Left renal cortex interstitium (tissue), 4 donors: ENCODE measurements around the gene UGT1A1. TPM values are rescaled to one million over a fixed set of nuclear protein-coding genes. Genes with fewer than 3 reads are reported as not detected.

ENCODE experiments used
- DNase-seq, 4 donors: peaks; one replicate each; pipeline ENCODE4 v3.0.0-alpha.2; 2013; ENCODE audit warnings: low read depth in 4 of 4, low spot score in 2 of 4, missing footprints in 1 of 4
- polyA plus RNA-seq, 4 donors: library from polyadenylated mRNA; unstranded; fragments of 120-200 nt; gene quantifications; one replicate each; pipeline ENCODE4 v1.2.1, GENCODE V29; 2013; ENCODE audit not compliant: insufficient read length in 4 of 4

The UGT1A1 gene
- polyA plus RNA-seq, 4 donors = 0.11 to 0.46 (median 0.31) TPM

DNA sequence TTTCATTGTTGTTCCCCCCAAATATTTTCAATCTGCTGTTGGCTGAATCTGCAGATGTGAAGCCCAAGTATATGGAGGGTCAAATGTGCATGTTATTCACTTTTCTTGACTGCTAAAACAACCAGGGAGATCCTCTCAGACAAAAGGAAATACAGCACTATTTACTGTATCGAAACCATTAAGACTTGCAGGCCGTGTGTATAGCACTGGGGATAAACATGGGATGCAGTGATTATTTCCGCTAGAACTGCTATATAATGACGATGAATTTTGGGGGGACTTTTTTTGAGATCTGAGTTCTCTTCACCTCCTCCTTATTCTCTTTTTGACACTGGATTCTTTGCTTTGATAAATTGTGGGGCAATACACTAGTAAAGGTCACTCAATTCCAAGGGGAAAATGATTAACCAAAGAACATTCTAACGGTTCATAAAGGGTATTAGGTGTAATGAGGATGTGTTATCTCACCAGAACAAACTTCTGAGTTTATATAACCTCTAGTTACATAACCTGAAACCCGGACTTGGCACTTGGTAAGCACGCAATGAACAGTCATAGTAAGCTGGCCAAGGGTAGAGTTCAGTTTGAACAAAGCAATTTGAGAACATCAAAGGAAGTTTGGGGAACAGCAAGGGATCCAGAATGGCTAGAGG is 3.5 kb upstream of the UGT1A1 start:
- DNase-seq = no peak

DNA sequence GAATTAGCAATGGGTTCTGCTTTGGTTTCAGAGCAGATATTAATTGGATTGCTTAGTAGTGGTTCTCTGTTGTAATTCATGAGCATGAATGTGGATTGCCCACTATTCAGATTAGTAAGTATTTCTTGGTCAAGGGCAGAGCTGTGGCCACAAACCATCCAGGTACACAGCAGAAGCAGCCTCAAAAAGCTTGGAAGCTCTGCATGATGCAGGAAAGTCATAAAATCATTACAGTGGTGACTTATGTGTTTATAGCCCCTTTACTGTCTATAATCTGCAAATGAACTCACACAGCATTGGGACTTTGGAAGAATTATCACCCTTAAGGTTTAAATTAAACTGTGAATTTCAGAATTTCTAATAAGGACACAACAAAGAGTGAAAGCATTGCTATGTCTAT is 1.9 kb upstream of the UGT1A1 start:
- DNase-seq = no peak

DNA sequence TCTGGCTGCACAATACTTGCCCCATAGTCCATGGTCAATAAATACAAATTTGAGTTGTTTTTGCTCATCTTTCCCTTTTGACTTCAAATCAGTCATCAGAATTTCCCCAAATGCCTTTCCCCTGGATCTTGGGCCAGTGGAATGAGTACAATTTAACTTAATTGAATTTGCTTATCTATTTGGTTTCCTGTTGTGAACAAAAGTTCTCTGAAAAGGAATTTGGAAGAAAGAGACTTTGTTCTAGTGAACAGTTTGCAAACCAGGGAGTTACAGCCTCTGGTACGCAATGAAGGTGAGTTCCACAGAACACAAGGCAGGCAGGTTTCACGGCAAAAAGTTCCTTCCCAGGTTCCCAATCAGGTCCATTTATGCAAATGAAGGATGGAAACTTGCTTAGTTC is 1.2 kb upstream of the UGT1A1 start:
- DNase-seq = no peak

DNA sequence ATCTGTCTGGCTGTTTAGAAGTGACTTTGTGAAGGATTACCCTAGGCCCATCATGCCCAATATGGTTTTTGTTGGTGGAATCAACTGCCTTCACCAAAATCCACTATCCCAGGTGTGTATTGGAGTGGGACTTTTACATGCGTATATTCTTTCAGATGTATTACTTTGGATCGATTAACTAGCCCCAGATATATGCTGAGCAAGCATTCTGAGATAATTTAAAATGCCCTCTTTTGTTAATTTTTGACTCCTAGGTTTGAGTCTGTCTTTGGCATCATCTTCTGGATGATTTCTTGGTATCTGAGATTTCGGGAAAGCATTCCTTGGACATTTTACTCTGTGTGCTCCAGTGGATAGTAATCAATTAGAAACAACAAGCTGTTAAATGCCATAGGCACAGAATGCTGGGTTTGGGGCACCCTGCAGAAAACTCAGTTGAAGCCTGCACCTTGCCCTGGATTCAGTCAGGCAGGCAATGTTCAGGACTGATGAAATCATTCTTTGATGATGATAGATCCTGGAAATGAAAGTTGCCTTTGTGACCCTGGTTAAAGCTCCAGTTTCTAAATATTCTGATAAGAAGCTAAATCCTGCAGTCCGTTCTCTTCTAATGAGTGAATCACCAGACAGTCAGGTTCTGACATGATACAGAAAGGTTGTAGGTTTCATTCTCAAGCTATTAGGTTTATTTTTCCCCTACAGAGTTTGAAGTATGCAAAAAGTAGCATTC is 1.1 kb downstream of the UGT1A1 start:
- DNase-seq = no peak

DNA sequence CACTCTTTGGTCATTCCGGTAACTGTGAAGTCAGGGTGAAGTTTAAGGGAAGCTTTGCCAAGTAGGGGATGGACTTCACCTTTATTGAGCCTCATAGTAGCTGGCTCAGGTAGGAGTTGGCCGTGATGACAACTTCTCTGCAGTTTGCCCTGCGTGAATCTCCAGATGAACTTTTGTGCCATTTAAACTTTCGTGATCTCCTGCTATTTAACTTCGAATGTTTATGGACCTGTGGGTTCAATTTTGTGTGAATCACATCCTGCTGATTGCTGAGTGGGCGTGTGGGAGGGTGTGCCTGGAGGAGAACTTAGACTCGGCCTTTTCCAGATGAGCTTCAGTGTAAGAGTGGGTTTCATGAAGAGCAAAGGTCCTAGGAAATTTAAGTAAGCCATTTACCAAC is 4.2 kb downstream of the UGT1A1 start:
- no peak for DNase-seq

DNA sequence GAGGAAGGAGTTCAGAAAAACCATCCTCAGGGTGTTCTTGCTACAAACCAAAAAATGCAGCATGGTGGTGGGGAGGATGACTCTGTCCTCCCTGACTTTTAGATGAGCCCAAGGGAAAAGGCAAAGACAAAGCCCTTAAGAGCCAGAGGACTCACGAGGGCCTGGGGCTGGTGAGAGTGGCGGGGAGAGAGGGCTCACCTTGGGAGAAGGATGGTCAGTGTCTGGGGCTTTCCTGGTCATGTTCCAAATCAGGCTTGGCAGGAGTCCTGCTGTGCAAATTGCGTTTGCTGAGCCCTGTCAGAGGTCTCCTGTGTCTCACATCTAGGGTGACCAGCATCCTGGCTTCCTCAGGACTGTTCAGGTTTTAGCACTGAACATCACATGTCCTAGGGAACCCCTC is 4.7 kb downstream of the UGT1A1 start:
- no peak for DNase-seq

DNA sequence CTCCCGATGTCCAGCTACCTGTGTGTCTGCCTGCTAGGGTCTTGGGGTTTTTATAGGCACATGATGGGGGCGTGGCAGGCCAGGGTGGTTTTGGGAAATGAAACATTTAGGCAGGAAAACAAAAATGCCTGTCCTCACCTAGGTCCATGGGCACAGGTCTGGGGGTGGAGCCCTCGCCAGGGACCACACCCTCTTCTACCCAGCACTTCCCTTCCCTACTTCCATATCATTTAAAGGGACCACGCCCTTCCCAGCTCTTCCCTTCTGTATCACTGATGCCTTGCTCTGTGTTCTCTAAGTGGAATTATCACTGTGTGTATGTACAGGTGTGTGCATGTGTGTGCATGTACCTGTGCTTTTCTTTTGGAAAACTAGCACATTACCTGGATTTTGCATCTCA is 6.3 kb downstream of the UGT1A1 start:
- no peak for DNase-seq

DNA sequence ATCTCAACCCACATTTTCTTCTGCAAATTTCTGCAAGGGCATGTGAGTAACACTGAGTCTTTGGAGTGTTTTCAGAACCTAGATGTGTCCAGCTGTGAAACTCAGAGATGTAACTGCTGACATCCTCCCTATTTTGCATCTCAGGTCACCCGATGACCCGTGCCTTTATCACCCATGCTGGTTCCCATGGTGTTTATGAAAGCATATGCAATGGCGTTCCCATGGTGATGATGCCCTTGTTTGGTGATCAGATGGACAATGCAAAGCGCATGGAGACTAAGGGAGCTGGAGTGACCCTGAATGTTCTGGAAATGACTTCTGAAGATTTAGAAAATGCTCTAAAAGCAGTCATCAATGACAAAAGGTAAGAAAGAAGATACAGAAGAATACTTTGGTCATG is 8.0 kb downstream of the UGT1A1 start:
- DNase-seq = no peak

DNA sequence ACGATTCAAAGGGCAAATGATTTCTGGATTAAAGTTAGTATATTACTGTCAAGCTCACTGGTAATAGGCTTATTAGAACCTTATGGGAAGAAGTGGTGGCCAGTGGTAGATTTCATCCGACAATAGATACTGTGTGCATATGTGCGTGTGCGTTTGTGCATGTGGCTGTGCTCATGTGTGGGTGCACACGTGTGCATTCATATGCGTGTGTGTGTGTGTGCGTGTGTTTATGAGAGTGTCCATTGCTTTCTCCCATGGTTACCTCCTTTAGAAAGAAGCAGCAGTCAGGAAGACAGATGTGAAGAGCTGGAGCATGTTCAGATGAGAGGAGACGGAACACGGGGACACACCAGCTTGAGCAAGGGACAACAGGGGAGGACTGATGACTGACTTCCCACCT is 9.2 kb downstream of the UGT1A1 start:
- no peak for DNase-seq

DNA sequence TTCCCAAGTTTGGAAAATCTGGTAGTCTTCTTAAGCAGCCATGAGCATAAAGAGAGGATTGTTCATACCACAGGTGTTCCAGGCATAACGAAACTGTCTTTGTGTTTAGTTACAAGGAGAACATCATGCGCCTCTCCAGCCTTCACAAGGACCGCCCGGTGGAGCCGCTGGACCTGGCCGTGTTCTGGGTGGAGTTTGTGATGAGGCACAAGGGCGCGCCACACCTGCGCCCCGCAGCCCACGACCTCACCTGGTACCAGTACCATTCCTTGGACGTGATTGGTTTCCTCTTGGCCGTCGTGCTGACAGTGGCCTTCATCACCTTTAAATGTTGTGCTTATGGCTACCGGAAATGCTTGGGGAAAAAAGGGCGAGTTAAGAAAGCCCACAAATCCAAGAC is 12.1 kb downstream of the UGT1A1 start:
- no peak for DNase-seq

DNA sequence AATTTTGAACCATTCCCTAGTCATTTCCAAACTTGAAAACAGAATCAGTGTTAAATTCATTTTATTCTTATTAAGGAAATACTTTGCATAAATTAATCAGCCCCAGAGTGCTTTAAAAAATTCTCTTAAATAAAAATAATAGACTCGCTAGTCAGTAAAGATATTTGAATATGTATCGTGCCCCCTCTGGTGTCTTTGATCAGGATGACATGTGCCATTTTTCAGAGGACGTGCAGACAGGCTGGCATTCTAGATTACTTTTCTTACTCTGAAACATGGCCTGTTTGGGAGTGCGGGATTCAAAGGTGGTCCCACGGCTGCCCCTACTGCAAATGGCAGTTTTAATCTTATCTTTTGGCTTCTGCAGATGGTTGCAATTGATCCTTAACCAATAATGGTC is 12.5 kb downstream of the UGT1A1 start:
- no peak for DNase-seq

DNA sequence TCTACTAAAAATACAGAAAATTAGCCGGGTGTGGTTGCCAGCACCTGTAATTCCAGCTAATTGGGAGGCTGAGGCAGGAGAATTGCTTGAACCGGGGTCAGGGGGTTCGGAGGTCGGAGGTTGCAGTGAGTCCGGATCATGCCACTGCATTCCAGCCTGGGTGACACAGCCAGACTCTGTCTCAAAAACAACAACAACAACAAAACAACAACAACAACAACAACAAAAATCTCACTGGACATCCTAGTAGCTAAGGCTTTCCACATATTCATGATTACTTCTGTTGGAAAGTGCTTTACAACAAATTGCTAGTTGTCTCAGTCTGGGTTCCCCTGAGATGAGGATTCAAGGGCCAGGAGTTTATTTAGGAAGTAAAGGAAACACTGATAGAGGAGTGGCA is 13.8 kb downstream of the UGT1A1 start:
- DNase-seq = no peak

DNA sequence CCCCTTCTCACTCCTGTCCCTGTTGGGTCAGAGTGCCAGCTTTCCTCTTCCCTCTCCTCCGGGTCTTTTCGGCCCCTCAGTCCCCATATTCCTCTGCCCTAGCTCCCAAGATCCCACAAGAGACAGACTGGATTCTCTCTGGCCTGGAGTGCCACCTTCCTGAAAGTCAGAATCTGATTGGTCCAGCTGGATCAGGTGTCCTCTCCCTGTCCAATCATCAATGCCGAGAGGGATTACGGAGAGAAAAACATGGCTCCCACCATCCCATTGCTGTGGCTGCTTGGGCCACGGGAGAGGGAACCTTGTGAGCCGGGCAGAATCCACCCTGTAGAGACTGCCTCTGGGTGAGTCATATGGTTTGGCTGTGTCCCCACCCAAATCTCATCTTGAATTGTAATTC is 15.3 kb downstream of the UGT1A1 start:
- no peak for DNase-seq

DNA sequence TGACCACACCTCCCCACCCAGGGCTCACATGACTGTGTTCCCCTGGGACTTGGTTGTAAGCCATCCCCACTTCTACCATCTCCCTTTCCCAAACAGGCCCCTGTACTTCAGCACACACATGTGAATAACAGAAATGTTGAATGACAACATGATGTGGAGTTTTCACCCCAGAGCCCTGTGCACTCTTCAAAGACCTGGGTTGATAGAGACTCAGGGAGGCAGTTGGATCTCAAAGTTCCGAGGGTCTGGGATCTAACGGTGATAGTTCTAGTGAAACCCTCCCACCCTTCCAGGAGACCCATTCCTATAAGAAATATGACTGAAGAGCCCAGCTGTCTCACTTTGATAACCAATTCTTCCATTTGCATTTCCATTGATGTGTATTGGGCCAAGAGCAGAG is 18.0 kb downstream of the UGT1A1 start, which contains the start of gene MROH2A:
MROH2A (plus strand) TSS at position 301 of the 400 bp plus-strand sequence. CDS start 1,029 bp downstream, outside the sequence.
- DNase-seq = no peak

DNA sequence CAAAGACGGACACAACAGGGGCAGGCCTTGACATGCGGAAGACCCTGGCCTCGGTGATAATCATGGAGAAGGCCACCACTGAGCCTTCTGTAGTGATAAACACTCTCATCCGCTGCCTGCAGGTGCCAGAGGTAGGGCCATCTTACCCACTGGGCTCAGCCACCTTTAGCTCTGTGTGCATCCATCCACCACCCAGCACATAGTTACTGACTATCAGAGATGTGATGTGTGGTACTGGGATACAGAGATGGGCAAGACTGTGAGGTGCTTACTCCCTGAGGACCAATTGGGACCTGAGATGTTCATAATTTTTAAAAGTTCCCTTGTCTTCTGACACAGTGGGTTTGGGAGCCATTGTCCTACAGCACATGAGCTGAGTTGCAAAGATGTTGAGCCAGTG is 19.7 kb downstream of the UGT1A1 start:
- no peak for DNase-seq

DNA sequence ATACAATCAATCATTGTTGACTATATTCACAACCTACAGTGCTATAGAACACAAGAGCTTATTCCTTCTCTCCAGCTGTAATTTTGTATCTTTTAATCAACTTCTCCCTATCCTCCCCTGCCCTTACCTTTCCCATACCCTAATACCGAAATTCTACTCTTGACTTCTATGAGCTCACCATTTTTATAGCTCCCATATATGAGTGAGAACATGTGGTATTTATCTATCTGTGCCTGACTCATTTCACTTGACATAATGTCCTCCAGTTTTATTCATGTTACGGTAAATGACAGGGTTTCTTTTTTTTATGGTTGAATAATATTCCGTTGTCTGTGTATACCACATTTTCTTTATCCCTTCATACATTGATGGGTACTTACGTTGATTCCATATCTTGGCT is 20.7 kb downstream of the UGT1A1 start:
- DNase-seq = no peak

DNA sequence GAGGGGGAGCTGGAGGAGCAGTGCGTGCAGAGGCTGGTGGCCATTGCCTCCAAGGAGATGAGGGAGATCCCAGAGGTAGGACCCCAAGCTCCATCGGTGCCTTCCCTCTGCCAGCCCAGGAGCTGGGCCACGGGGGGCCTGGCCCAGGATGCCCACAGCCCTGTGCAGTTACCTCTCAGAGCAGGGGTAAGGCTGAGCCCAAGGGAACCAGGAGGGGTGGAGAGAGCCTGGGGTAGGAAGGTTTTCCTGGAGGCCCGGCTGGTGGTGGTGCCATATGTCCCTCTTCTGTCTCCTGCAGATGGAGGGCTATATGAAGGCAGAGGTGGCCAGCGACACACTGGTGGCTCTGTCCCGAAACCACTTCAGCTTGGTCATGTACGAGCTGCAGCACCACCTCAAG is 29.5 kb downstream of the UGT1A1 start:
- DNase-seq = no peak

DNA sequence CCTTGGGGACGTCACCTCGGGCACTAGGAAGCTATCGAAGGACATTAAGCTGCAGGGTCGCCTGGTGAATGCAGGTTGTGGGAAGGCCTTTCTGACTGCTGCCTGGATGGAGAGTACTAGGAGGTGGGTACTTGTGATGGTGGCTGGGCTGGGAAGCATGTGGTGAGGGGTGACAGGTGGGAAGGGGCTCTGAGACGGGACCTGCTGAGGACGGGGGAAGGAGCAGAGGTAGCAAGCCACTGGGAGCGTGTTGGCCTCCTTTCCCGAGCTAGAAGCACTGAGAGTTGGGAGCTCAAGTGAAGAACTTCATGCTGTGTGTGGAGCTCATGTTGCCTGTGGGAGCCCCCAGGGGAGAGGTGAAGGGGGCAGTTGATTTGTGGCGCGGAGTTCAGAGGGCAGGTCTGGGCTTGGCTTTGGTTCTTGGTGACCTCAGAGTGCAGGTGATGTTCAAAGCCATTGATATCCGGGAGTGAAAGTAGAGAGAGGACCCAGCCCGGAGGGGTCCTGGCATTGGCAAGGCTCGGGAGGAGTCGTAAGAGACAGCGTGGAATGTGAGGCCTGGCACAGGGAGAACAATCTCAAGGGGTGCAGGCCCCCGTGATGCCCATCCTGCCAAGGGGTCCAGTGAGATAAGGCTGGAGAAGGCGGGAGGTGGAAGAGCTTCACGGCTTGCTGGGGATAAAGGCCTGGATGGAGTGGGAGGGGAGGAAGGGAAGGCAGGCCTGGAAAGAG is 31.2 kb downstream of the UGT1A1 start:
- no peak for DNase-seq

DNA sequence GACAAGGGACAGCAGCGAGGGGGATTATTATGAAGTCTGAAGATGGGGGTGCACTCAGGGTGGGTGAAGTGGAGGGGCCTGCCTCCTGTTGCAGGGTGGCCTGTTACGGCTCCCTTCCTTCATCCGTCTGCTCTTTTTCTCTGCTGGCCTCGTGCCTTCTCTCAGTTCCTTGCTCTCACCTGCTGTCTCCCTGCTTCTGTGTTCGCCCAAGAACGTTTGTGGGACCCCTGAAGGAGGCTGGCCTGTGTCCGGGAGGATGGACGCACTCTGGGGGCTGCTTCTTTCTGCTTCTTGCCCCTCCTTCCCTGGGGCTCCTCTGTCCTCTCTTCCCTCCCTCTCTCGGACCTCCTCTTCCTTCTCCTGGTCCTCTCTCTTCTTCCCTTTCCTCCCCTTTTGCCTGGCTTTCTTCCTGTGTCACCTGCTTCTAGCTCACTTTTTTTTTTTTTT is 31.8 kb downstream of the UGT1A1 start:
- DNase-seq = no peak

DNA sequence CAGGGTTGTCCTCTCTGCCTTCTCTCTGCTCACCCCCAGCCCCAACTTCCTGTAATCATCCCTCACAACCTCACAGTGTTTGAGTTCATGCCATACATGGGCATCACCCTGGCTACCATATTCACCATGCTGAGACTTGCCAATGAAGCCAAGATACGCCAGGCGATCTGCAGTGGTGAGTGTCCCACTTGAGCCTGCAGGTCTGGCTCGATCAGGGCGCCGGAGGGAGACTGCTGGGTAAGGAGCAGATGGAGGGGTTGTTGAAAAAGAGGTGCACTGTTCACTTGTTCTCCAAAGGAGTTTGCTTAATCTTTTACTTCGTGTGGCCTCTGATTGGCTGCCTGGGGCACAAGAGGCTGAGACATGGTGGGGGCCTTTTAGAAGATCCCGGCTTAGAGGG is 32.6 kb downstream of the UGT1A1 start:
- DNase-seq = no peak

DNA sequence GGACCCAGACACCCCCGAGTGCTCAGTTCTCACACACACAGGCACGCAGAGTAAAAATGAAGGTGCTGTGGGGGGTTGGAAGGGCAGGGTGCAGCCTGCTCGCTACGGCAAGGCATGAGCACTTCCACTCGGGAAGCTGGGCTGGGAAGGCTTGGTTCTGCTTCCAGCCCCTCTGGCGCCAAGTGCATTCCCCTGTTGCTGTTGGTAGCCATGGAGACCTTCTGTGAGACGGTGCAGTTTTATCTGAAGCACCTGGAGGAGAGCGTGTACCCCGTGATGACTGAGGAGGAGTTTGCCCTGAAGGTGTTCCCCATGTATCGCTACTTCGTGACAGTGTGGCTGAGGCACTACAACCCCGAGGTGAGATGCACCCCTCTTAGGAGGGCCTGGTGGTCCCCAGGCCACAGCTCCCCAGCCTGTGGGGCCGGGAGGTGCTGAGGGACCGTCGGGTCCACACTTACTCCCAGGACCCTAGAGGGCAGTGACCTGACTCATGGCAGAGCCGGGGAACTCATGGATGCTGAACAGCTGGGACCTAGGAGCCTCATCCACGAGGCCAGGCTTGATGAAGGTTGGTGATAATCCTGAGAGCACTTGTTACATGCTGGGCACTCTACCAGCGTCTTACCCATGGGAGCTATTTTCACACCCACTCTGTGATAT is 33.5 kb downstream of the UGT1A1 start:
- no peak for DNase-seq
